ENCODE data around the gene RGS9.

DNA sequence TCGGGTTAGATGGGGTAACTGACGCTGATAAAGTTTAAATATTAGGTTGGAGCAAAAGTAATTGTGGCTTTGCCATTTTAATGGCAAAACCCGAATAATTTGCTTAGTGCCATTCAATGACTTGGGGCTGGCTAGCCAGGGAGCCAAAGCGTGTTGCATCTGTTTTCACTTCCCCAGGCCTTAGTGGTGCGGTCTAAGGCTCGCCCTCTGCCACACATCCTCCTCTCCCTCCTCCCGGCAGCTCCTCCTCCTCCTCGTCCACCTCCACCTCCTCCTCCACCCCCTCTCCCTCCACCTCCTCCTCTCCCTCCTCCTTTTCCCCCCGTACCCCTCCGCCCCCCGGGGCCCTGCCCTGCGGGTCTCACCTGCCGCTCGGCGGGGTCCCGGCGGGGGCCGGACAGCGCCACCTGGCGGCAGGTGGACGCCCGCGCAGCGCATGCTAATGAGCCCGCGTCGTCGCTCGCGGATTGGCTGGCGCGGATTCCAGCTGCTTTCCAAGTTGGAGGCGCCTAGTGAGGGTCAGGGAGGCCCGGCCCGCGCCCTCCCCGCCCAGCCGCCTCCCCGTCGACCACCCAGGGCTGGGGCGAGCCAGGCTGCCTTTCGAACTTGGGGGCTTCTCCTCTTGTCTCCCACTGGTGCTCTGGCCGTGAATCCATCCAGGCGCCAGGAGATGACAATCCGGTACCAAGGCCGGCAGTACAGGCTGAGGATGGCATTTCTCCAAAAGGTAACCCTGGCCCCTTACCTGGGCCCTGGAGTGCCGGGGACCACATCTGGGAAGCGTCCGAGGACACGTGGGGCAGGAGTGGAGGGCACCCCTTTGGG is 36.6 kb upstream of the RGS9 start:
- TF ChIP-seq, protein P1, sequence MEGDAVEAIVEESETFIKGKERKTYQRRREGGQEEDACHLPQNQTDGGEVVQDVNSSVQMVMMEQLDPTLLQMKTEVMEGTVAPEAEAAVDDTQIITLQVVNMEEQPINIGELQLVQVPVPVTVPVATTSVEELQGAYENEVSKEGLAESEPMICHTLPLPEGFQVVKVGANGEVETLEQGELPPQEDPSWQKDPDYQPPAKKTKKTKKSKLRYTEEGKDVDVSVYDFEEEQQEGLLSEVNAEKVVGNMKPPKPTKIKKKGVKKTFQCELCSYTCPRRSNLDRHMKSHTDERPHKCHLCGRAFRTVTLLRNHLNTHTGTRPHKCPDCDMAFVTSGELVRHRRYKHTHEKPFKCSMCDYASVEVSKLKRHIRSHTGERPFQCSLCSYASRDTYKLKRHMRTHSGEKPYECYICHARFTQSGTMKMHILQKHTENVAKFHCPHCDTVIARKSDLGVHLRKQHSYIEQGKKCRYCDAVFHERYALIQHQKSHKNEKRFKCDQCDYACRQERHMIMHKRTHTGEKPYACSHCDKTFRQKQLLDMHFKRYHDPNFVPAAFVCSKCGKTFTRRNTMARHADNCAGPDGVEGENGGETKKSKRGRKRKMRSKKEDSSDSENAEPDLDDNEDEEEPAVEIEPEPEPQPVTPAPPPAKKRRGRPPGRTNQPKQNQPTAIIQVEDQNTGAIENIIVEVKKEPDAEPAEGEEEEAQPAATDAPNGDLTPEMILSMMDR (conservative IDR thresholded peaks at IDR 0.05 in 1 of 2, IDR thresholded peaks at IDR 0.05 in 1 of 2; ENCODE audit: low read depth in 1 of 2, low read length in 2 of 2) = peak; percentile 51 to 72
- TF ChIP-seq EZH2 (IDR thresholded peaks at IDR 0.05; ENCODE audit: low read length, missing control alignments) = no peak

Data from fibroblast of lung (primary cell).